Muscle layer of colon (tissue), 2 donors: Measurements from ENCODE around the gene ARF1.
A peak's percentile ranks its signal among the peaks of the same experiment; 100 is the strongest.
"Not testable (repeated sequence)": the region's sequence is repeated elsewhere in the genome, so short reads cannot be mapped to it uniquely, and the experiment has no call there.

ENCODE experiments used
- H3K27ac ChIP-seq: one replicate; pipeline ENCODE4 v1.7.0; 2013; ENCODE audit warnings: low read depth, mild to moderate bottlenecking, low read length, moderate library complexity
- H3K27me3 ChIP-seq, 2 donors: one replicate each; pipeline ENCODE4 v1.7.0; 2013; ENCODE audit warnings: low read length in 2 of 2, mild to moderate bottlenecking in 2 of 2; ENCODE audit not compliant: insufficient read depth in 2 of 2, control insufficient read depth in 1 of 2
- H3K36me3 ChIP-seq: one replicate; pipeline ENCODE4 v1.7.0; 2013; ENCODE audit warnings: mild to moderate bottlenecking, low read length; ENCODE audit not compliant: insufficient read depth
- H3K4me1 ChIP-seq: one replicate; pipeline ENCODE4 v1.7.0; 2013; ENCODE audit warnings: mild to moderate bottlenecking, low read length; ENCODE audit not compliant: insufficient read depth
- H3K4me3 ChIP-seq, 2 donors: one replicate each; pipeline ENCODE4 v1.7.0; 2013; ENCODE audit warnings: low read length in 2 of 2, low read depth in 1 of 2, mild to moderate bottlenecking in 1 of 2, moderate library complexity in 1 of 2
- H3K9ac ChIP-seq: one replicate; pipeline ENCODE4 v1.7.0; 2013; ENCODE audit warnings: low read length
- H3K9me3 ChIP-seq: one replicate; pipeline ENCODE4 v1.7.0; 2013; ENCODE audit warnings: mild to moderate bottlenecking, low read length
- donor health status: abdominal sarcoma.
- donor health status: Adenocarcinoma of cecum.

Gene ARF1

DNA sequence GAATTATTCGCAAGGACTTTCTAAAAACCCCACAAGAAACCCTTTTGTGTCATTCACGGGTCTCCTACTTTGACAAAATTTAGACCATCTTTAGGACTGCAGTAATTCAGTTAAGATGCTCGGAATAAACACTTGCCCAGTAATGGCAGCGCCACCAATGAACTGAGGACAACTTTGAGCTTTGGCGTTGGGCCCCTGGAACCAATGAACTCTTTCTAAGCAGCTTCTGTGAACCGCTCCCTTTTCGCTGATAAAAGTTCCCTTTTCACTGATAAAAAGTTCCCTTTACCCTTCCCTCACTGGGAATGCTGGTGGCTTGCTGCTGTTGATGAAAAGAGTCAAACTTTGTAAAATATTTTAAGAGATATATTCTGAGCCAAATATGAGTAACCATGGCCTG is 28.0 kb downstream of the ARF1 start:
- no peaks in the 10 kb centered on the region for H3K27me3 ChIP-seq
- no peak overlapping the region for H3K9ac ChIP-seq
- no peaks in the 10 kb centered on the region for H3K9me3 ChIP-seq
- H3K27ac ChIP-seq, result peak overlapping the region; percentile 3
- peaks cover 12% of the 10 kb centered on the region for H3K36me3 ChIP-seq
- peaks cover 20% of the 10 kb centered on the region for H3K4me1 ChIP-seq
- peak overlapping the region in 1 of 2 donors; percentile 94 for H3K4me3 ChIP-seq

GRCh38 chr1:228111315-228111714 is 28.8 kb downstream of the ARF1 start:
- H3K9ac ChIP-seq, H3K9me3 ChIP-seq, H3K27me3 ChIP-seq, H3K27ac ChIP-seq, H3K4me3 ChIP-seq, H3K36me3 ChIP-seq: not testable (repeated sequence)
- H3K4me1 ChIP-seq, result peaks cover 20% of the 10 kb centered on the region

DNA sequence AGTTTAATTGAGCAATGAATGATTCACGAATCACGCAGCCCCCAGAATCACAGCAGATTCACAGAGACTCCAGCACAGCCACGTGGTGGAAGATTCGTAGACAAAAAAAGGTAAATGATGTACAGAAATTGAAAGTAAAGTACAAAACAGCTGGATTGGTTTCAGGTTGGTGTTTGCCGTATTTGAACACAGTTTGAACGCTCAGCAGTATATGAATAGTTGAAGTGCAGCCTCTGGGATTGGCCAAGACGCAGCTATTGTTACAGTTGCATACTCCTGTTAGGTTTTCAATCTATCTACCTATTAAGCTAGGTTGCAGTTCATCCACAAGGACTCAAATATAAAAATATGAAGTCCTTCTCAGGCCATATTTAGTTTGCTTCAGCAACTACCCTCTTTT is 29.7 kb downstream of the ARF1 start:
- Histone ChIP-seq H3K9ac (no peak overlapping the region), H3K36me3 (no peaks in the 10 kb centered on the region), H3K9me3 (no peaks in the 10 kb centered on the region), H3K27me3 (no peaks in the 10 kb centered on the region), H3K4me1 (peaks cover 20% of the 10 kb centered on the region), H3K4me3 (no peak overlapping the region), H3K27ac (no peak overlapping the region)

GRCh38 chr1:228112617-228113016 is 30.1 kb downstream of the ARF1 start:
- H3K9ac ChIP-seq, result no peak overlapping the region
- no peaks in the 10 kb centered on the region for H3K9me3 ChIP-seq
- H3K4me3 ChIP-seq, result no peak overlapping the region
- H3K4me1 ChIP-seq, result peaks cover 18% of the 10 kb centered on the region
- H3K27ac ChIP-seq, result no peak overlapping the region
- H3K36me3 ChIP-seq, result no peaks in the 10 kb centered on the region
- no peaks in the 10 kb centered on the region for H3K27me3 ChIP-seq

DNA sequence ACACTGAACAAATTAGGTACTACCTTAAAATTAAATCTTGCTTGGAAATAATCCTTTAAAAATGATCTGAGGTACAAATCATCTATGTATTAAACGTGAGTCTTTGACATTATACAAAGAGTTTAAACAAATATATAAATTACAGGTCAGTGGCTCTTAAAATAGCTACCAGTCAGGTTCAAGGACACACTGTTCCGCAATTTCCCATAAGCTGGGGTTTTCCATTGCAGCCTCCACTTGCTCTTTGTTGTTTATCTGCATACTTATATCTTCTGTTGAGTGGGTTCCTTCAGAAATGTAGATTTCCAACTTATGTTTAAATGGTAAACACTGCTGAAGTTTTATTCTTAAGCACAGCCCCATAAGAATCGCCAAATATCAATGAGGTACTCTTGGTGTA is 32.3 kb downstream of the ARF1 start:
- H3K4me1 ChIP-seq, result peaks cover 6% of the 10 kb centered on the region
- H3K4me3 ChIP-seq, result no peak overlapping the region
- H3K27me3 ChIP-seq, result no peaks in the 10 kb centered on the region
- no peak overlapping the region for H3K9ac ChIP-seq
- H3K9me3 ChIP-seq, result no peaks in the 10 kb centered on the region
- no peaks in the 10 kb centered on the region for H3K36me3 ChIP-seq
- H3K27ac ChIP-seq, result no peak overlapping the region

- no peaks in the 10 kb centered on the region for H3K36me3 ChIP-seq
- no peaks in the 10 kb centered on the region for H3K4me1 ChIP-seq
Observed at GRCh38 chr1:228117335-228117734, 34.8 kb downstream of the ARF1 start.

DNA sequence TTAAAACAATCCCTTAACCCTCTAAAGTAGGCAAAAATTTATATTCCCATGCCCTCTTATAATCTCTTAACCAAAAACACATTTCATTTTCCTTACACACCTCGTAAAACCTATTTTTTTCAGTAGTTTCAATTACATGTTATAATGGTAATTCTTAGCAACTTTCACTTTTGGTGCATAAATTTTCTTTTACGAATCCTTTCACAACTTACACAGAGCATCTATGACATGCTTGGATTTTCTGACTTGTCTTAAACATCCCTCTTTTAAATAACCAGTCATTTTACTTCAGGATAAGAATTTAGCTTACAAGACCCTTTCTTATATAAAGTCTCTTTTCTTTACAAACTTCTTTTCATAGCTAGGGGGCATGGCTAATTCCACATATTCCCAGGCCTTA is 35.5 kb downstream of the ARF1 start:
- H3K27ac ChIP-seq, result no peak overlapping the region
- no peak overlapping the region for H3K9ac ChIP-seq
- H3K9me3 ChIP-seq, result no peaks in the 10 kb centered on the region
- no peaks in the 10 kb centered on the region for H3K27me3 ChIP-seq
- H3K4me3 ChIP-seq, result no peak overlapping the region
- H3K36me3 ChIP-seq, result no peaks in the 10 kb centered on the region
- H3K4me1 ChIP-seq, result no peaks in the 10 kb centered on the region

More at GRCh38 chr1:228117335-228117734, 34.8 kb downstream of the ARF1 start:
- no peaks in the 10 kb centered on the region for H3K9me3 ChIP-seq
- no peak overlapping the region for H3K9ac ChIP-seq
- no peak overlapping the region for H3K27ac ChIP-seq
- H3K4me3 ChIP-seq, result no peak overlapping the region
- H3K27me3 ChIP-seq, result no peaks in the 10 kb centered on the region

- Histone ChIP-seq H3K27ac (no peak overlapping the region), H3K27me3 (no peaks in the 10 kb centered on the region), H3K9ac (no peak overlapping the region)
Observed at GRCh38 chr1:228120351-228120750, 37.8 kb downstream of the ARF1 start.

GRCh38 chr1:228120857-228121489 is 38.5 kb downstream of the ARF1 start:
- H3K9ac ChIP-seq, result no peak overlapping the region
- no peak overlapping the region for H3K4me3 ChIP-seq
- H3K27me3 ChIP-seq, result no peaks in the 10 kb centered on the region
- no peaks in the 10 kb centered on the region for H3K9me3 ChIP-seq
- no peak overlapping the region for H3K27ac ChIP-seq
- no peaks in the 10 kb centered on the region for H3K4me1 ChIP-seq
- no peaks in the 10 kb centered on the region for H3K36me3 ChIP-seq

More at GRCh38 chr1:228120351-228120750, 37.8 kb downstream of the ARF1 start:
- H3K36me3 ChIP-seq, result no peaks in the 10 kb centered on the region
- H3K4me3 ChIP-seq, result no peak overlapping the region
- no peaks in the 10 kb centered on the region for H3K9me3 ChIP-seq
- H3K4me1 ChIP-seq, result no peaks in the 10 kb centered on the region

- H3K4me3 ChIP-seq, result no peak overlapping the region
- no peak overlapping the region for H3K27ac ChIP-seq
- H3K4me1 ChIP-seq, result no peaks in the 10 kb centered on the region
- no peaks in the 10 kb centered on the region for H3K9me3 ChIP-seq
- no peaks in the 10 kb centered on the region for H3K27me3 ChIP-seq
- H3K36me3 ChIP-seq, result no peaks in the 10 kb centered on the region
- H3K9ac ChIP-seq, result no peak overlapping the region
Observed at GRCh38 chr1:228122921-228123441, 40.5 kb downstream of the ARF1 start.

GRCh38 chr1:228123505-228123904 is 41.0 kb downstream of the ARF1 start:
- H3K36me3 ChIP-seq, result no peaks in the 10 kb centered on the region
- no peaks in the 10 kb centered on the region for H3K9me3 ChIP-seq
- H3K27ac ChIP-seq, result no peak overlapping the region
- H3K4me3 ChIP-seq, result no peak overlapping the region
- H3K9ac ChIP-seq, result no peak overlapping the region
- H3K4me1 ChIP-seq, result no peaks in the 10 kb centered on the region
- H3K27me3 ChIP-seq, result no peaks in the 10 kb centered on the region

- H3K36me3 ChIP-seq, result no peaks in the 10 kb centered on the region
- no peaks in the 10 kb centered on the region for H3K4me1 ChIP-seq
- H3K27me3 ChIP-seq, result peaks cover 0 to 6% of the 10 kb centered on the region in 2 donors
- H3K9ac ChIP-seq, result no peak overlapping the region
- no peak overlapping the region for H3K4me3 ChIP-seq
- H3K9me3 ChIP-seq, result no peaks in the 10 kb centered on the region
- no peak overlapping the region for H3K27ac ChIP-seq
Observed at GRCh38 chr1:228125185-228125584, 42.7 kb downstream of the ARF1 start.
